GM18951 (cell line): Measurements from ENCODE around the gene TP53BP2.

Experiments
- POLR2A ChIP-seq: IDR thresholded peaks from 4 replicates; pipeline ENCODE4 v1.6.1; 2011; ENCODE audit warnings: mild to moderate bottlenecking; ENCODE audit not compliant: insufficient read length, insufficient read depth; ENCODE audit errors: extremely low read depth
- in situ Hi-C: fragments of 300-500 bp; cut with MboI; formaldehyde crosslinking; loops from one replicate; pipeline ENCODE4 v1.12.0; 2022; ENCODE audit warnings: low sequenced_read_pairs, mixed read lengths, inconsistent platforms; ENCODE audit not compliant: unreplicated experiment

TP53BP2 gene

DNA sequence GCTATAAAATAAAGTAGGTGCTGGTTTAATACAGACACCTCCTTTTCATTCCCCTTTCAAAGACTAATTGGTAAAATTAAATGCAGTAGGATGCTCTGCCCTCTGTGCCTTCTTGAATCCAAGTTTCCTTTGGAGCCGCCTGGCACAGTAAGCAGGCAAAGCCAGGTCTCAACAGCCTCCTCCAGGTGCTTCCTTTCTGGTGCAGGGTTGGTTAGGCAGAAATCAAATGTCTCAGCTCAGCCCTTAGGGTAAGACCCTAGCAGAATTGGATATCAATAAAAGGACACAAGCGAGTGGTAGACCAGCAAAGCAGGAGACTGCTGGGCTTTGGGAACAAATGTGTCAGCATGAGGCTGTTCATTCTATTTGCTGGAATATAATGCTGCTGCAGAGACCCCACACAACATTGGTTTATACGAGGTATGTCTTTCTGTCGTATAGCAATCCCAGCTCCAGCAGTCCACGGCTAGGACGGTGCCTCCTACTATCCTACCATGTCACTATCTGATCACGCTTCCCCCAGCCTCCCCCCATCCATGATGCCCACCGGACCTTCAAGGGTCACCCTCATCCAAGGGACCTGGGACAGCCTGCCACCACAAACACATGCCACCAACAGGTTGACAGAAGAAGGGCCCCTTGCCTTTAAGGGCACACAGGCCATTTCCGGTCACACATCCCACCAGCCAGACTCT, 75.0 kb downstream of the TP53BP2 start:
- TF ChIP-seq POLR2A: no peak
- in situ Hi-C loops: no loop called here

DNA sequence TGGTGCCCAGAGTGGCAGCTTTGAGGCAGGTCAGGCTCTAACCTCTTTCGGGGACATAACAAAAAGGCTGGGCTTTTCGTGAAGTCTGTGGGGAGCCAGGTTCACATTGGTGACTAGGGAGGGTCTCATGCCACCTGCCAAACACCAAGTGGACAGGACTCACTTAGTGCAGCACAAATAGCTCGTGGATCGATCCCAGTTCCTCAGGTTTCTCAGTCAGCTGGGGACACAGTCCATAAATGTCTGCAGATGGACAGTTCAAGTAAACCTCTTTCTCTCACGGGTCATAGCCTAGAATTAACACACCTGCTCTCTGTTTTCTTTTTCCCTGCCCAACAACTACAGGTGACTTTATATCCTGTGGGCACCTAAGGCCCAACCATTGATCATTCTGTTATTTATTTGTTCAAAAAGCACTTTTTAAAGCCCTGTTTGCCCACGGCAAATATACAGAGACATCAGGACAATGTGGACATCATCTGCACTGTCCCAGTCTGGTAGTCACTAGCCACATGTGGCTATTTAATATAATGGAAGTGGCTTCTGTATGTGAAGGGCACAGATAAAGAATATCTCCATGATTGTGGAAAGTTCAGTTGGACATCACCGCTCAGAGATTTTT, 79.9 kb downstream of the TP53BP2 start:
- in situ Hi-C loops: no loop called here
- TF ChIP-seq POLR2A: no peak

DNA sequence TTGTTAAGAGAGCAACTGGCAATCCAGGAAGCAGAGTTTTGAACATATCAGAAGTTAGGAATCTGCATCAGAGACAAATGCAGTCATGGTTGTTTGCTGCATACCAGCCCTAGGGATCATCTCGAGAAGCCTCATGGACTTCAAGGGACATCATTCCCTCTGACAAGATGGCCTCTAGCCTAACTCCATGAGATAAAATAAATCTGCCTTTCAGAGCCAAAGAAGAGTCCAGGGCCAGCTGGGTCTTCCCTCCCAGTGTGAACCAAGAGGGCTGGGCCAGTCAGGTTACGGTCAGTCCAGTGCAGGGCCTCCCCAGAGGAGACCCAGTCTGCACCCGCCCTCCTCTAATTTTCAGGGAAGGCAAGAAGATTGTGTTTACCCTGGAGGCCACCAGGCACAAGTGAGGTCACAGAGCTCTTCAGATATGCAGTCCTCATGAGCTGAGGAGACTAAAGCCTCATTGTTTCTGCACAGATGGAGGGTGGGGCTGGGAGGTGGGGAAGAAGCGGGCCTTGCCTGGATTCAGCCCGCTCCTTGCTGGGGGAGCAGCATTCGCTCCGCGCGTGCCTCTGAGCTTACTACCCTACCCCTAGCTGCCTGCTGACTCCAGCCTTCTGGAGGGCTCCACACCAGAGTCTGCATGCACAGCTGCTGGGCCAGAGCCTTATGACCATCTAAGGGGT, 80.6 kb downstream of the TP53BP2 start:
- in situ Hi-C loops: no loop called here
- TF ChIP-seq POLR2A: no peak

DNA sequence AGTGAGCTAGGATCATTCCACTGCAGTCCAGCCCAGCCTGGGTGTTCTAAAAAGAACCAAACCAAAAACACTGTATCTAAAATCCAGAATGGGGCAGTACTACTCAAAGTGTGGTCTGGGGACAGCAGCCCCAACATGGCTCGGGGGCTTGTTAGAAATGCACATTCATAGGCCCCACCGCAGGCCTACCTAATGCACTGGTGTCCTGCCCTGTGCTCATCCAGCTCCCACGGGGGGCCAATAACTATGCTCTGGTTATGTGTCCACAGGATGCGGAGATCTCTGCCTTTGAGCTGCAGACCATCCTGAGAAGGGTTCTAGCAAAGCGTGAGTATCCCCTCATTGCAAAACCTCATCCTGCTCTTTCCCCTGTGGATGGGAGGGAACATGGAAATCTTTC, 81.9 kb downstream of the TP53BP2 start:
- no peak for TF ChIP-seq POLR2A
- in situ Hi-C loops: no loop called here

DNA sequence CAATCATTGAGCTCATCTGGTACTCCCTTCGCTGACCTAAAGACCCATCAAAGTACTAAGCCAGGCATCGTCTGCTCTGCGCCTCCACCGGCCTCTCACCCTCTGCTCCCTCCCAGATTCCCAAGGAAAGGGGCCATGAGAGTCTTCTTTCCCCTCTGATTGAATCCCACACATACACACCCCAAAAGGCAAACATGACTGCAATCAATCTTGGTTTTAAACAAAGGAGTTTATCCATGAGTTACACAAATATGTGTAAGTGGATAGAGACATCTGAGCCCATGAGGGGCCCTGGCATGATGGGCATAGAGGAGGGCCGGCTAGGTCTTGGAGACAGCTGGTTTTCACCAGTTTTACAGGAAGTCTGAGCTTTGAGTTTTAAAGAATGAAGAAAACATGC, 82.5 kb downstream of the TP53BP2 start:
- TF ChIP-seq POLR2A: no peak
- in situ Hi-C loops: no loop called here

DNA sequence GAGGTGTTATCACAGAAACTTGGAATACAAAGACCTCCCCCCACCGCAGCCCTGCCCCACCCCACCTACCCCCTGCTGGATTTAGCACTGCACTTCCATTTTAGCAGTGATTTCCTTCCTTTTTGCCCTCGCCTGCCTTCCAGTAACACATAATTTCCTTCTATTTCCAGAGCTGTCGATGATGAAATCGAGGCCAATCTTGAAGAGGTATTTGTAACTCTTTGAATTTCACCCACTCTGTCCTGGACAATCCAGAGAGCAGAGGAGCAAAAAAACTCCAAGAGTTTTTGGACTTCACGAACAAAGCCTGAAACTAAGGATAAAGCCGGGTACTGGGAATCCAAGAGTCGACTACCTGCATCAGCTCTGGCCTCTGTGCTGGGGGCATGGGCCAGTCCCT, 84.3 kb downstream of the TP53BP2 start:
- no peak for TF ChIP-seq POLR2A
- in situ Hi-C loops: no loop called here

DNA sequence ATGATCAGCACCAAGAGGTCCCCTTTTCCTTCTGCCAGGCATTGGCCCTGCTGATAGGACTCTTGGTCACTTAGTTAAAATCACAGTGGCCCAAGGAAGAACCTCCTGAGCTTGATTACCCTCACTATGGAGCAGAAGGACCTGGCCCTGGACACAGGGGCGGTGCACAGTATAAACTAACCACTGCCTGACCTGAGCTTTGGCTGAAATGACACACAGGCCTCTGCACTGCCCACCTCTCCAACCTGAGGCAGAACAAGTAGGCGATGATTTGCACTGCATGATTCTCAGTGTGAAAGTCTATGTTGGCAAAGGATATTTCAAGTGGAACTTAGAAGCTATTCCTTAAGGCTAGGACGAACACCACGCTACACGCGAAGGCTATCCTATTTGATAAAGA, 84.9 kb downstream of the TP53BP2 start:
- in situ Hi-C loops: no loop called here
- no peak for TF ChIP-seq POLR2A

DNA sequence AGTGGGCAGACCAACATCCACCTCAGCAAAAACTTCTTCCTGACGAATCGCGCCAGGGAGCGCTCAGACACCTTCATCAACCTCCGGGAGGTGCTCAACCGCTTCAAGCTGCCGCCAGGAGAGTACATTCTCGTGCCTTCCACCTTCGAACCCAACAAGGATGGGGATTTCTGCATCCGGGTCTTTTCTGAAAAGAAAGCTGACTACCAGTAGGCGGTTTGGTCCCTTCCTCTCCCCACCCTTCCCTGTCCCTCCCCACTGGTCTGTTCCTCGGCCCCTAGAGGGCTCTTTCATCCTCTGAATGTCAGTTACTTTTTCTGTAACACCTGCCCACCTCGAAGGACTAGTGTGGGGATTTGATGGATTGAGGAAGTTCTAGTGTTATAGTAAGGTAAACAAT, 86.5 kb downstream of the TP53BP2 start:
- in situ Hi-C loops: no loop called here
- no peak for TF ChIP-seq POLR2A

DNA sequence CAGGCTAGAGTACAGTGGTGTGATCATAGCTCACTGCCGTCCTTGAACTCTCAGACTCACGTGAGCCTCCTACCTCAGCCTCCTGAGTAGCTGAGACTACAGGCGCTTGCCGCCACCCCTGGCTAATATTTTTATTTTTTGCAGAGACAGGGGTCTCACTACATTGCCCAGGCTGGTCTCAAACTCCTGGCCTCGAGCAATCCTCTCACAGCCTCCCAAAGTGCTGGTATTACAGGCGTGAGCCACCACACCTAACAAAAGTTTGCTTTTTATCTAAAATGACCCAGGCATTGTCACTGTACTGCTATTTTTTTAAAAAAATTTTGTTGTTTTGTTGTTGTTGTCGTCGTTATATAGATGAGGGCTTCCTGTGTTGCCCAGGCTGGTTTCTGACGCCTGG, 87.0 kb downstream of the TP53BP2 start:
- TF ChIP-seq POLR2A: no peak
- in situ Hi-C loops: no loop called here

DNA sequence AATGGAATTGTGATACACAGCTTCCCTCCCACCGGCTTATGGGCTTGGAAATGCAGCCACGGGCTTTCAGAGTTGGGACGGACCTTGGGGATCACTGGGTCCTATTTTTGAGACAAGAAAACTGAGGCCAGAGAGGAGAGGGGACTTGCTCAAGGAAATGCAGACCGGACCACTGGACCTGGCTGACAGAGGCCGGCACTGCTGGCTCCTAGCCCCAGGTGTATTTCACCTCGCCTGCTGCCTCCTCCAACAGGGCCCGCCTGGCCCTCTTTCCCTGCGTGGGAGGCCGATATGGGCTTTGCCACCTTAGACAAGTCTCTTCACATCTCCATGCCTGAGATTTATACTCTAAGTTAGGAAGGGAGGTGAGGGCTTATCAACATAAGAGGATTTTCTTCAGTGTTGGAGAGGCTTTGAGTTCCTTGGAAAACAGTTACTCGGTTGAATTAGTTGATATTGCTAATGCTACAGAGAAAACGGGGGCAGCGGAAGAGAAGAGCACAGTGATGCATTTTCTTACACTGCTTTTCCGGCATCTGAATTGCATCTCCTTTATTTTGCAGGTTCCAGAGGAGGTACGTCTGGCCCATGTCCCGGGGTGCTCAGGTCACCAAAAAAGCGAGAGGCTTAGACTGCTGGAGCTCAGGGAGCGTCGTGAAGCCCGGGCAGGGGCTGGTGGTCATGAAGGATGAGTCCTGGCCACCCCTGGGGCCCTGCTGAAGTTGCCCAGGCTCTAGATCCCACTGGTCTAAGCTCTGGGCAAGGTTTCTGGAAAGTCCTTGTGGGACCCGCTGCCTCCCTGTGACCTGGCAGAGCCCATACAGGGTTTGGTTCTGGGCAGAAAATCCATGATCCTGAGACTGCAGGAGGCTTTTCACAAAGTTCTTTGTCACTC, 88.7 kb downstream of the TP53BP2 start:
- TF ChIP-seq POLR2A: no peak
- in situ Hi-C loops: no loop called here

DNA sequence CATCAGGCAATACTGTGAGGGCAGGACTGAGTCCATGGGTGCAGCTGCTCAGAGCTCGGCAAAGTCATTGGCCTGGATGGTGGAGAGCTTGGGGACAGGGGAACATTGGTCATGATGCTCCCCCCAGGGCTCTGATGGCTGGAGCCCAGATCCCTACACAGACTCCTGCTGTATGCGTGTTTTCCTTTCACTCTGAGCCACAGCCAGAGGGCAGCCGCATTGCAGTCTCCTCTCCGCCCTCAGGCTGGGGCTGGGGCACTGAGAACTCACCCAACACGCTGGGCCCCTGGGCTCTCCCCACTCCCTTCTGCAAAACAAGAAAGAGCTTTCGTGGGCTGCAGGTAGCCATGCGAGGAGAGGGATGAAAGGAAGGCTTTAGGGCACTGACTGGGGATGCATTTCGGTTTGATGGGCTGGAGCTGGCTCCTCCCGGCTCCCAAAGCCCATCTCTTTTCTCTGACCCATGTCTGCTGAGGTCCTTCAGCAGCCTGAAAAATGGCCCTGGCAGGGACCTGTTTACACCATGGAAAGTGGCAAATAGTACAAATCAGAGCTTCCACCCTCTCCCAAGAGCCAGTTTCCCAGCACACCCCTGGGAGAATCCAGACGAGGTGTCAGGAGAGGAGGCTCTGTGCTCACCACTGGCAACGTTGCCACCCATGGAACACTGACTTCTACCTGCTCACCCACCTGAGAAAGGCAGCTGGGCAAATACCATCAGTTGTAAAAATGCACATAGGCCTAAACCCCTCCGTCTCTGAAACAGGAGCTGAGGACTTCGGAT, 89.6 kb downstream of the TP53BP2 start:
- TF ChIP-seq POLR2A: no peak
- in situ Hi-C loops: no loop called here

DNA sequence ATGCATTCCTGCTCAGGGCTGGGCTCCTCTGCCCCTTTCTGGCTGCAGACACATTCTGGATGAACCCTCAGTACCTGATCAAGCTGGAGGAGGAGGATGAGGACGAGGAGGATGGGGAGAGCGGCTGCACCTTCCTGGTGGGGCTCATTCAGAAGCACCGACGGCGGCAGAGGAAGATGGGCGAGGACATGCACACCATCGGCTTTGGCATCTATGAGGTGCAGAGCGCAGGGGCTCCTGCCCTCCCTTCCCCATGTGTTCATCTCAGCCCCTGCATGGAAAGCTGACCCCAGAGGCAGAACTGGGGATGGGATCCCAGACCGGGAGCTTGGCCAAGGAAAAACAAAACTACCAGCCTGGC, 90.3 kb downstream of the TP53BP2 start:
- in situ Hi-C loops: no loop called here
- TF ChIP-seq POLR2A: no peak
